ENCODE measurements around the gene TTC21B.
"Not testable (repeated sequence)": the region's sequence is repeated elsewhere in the genome, so short reads cannot be mapped to it uniquely, and the experiment has no call there.

TTC21B gene

GRCh38 chr2:165877565-165878550, 75.7 kb downstream of the TTC21B start:
- DNase-seq = no peak

- no peak for DNase-seq
Measured at GRCh38 chr2:165876712-165877111, 76.9 kb downstream of the TTC21B start.

DNA sequence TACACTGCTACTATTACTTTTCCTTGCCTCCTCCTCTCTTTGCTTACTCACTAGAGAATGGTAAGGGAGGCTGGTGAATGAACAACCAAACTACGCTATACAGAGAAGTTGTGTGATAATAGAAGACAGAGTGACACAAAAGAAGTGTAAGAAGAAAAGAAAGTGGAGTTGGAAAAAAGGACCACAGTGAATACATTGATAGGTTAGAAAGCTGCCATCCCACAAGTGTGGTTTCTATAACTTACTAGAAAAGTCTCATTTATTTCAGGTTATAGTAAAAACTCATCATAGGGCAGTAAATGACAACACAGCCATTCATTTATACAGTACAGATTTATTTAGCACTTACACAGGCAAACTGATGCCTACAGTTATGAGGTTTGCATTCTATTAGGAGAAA, 77.3 kb downstream of the TTC21B start:
- no peak for DNase-seq

DNA sequence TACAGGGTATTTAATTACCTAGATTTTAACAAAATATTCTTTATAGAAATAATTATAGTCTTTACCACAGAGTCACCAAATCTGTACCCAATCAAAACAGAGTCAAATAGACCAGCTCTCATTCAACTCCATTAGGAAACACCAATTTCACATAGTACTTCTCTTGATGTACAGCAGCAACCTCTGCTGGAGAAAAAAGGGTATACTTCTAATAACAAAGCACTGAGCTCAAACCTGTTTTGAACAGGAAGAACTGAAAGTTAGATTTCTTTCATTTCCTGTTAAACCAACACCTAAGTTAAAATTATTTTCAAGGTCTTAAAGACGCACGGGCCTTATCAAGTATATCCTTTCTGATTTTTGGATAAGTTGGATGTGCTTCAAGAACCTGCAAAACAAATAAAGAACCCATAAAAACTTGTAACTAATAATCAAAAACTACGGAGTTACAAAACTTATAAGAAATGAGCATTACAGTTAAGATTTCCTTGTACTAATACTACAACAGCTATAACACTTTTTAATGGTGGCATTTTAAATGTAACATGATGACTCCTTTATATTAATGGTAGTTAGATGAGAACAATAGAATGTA, 79.0 kb downstream of the TTC21B start:
- no peak for DNase-seq

DNA sequence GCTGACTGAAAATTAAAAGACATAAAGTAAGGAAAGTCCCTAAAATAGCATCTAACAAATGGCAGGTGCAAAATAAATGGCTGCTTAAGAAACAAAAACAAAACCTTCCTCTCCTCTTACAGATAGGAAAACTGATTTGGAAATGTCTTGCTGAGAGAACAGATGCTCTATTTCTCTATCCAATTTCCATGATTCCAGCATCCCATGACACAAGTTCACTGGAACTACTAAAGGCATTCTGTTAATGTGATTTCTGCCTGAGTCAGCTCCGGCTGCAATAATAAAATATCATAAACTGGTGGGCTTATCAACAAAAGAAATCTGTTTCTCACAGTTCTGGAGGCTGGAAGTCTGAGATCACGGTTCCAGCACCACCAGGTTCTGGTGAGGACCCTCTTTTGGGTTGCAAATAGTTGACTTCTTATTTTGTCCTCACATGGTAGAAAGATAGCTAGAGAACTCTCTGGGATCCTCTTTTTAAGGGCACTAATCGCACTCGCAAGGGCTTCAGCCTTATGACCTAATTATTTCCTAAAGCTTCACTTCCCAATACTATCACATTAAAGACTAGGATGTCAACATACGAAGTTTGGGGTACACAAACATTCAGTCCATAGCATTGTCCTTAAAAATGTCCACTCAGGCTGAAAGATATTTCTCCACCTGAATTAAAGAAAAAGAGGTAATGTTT, 81.3 kb downstream of the TTC21B start:
- no peak for DNase-seq

DNA sequence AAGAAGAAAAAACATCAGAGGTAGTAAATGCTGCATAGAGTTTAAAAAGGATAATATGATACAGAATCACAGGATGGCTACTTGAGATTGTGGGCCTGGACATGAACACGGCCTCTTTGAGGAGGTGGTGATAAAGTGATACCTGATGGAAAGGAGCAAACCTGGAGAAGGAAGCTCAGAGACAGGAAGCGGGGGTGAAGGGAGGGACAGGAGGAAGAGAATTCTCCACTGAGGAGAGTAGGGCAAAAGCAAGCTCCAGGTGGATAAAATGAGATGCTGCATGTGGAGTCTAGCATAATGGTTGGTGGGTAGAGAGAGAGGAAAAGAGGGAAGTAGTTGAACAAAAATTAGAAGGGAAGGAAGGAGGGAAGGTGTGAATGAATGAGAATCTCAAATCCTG, 82.6 kb downstream of the TTC21B start:
- no peak for DNase-seq

DNA sequence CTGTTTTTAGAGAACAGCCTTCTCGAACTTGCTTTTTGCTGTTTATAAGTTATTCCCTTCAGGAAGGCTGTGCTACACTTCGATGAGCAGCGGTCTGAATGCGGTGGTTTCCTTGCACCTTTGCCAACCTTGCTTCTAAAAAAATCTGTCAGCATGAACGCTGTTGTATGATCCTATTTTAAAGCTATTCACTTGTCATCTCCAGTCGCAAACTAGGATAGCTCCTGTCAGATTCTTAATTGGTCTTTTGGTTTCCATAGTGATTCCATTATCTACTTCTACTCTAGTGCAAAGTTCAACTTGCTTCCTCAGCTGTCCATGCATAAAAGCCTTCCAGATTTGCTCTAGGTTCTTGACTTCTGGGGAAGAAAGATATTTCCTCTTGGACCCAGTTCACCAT, 83.2 kb downstream of the TTC21B start:
- no peak for DNase-seq

- DNase-seq = no peak
Measured at GRCh38 chr2:165868211-165868610, 85.4 kb downstream of the TTC21B start.

DNA sequence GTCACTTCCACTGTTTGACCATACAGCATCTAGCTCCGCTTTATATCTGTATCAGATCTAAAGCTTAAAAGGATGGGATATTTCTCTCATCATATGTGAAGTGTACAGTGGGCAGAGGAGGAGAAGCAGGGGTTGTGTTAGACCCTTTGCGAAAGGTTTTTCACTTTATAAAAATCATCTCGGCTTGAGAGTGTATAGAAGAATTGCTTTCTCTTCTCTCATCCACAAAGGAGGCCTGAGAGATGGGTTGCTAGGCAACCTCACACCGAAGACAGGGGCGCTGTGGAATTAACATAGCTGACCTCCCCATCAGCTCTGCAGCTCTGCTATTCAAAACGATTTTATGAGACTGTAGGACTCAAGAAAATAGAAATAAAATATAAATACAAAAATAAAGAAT, 89.3 kb downstream of the TTC21B start:
- no peak for DNase-seq

GRCh38 chr2:165863810-165864261, 89.7 kb downstream of the TTC21B start:
- no peak for DNase-seq

DNA sequence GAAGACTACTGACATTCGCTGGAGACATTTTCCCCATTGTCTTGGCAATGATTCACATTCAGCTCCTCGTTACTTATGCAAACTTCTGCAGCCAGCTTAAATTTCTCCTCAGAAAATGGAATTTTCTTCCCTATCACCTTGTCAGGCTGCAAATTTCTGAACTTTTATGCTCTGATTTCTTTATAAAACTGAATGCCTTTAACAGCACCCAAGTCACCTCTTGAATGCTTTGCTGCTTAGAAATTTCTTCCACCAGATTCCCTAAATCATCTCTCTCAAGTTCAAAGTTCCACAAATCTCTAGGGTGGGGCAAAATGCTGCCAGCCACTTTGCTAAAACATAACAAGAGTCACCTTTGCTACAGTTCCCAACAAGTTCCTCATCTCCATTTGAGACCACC, 92.5 kb downstream of the TTC21B start:
- not testable (repeated sequence) for DNase-seq

- DNase-seq = not testable (repeated sequence)
Measured at GRCh38 chr2:165859723-165860122, 93.9 kb downstream of the TTC21B start.

- DNase-seq = no peak
Measured at GRCh38 chr2:165857876-165858275, 95.7 kb downstream of the TTC21B start.

GRCh38 chr2:165852394-165852793, 101.2 kb downstream of the TTC21B start:
- DNase-seq = no peak

DNA sequence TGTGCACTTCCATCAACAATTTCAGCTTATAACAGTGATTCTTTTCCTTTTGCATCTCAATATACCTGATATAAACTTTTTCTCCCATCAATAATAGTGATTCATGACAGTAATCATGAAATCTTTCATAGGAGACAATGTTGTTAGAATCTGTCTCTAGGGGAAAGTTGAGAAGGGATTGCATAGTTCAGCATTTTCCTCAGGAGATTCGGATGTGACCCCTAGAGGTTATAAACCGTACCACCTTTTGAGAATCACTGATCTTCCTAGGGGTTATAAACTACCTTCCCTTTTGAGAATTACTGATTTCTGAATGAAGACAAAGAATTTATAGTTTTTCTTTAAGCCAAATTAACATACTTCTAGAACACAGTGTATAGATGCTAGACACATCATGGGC, 106.6 kb downstream of the TTC21B start:
- DNase-seq = no peak

DNA sequence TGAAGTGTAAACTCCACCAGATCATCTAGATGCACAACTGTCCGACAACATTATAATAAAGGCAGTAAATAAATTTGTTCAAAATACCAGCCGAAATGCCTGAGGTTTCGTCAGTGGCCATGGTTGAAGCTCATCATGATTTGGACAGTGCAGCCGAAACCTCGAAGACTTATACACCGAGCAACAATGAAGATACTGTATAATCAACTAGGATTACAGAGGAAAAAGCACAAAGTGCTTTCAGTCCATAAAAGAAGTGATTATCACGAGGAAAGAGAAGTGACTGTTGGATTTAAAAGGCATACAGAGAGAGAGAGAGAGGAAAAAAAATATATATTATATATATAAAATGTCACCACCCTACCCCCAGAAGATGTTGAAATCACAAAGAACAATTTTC, 107.5 kb downstream of the TTC21B start:
- no peak for DNase-seq

DNA sequence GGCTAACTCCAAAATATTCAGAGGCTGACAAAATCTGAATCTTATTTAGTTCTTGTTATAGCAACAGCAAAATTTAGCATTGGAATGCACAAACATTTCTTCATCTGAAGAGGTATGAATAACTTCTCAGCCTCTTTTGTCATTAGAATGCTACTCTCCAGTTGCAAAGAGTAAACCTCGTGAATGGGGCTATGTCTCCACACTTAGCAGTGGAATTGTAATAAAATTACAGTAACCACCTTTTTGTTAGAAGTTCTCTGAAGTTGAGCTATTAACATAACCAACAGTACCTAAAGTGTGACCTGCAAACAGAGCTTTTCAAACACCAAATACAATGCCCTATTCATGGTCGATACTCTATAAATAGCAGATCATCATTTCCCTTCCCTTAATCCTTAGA, 109.4 kb downstream of the TTC21B start:
- no peak for DNase-seq

DNA sequence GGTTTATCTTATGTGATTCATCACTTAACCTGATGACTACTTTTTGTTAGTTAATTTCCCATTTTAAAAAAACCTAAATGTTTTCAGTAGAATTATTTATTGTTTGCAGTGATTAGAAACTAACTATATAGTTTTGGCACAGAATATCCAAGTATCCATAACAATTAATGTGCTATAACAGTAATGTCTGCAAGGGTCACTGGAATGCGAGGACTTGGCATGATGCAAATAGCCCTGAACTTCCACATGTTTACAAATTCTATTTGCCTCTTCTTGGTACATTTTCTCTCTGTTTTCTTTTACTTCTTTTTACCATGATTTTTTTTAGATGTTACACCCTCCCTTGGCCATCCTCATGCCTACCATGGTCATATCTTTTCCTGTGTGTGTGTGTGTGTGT, 110.2 kb downstream of the TTC21B start:
- no peak for DNase-seq

- no peak for DNase-seq
Measured at GRCh38 chr2:165840333-165840958, 113.1 kb downstream of the TTC21B start.

DNA sequence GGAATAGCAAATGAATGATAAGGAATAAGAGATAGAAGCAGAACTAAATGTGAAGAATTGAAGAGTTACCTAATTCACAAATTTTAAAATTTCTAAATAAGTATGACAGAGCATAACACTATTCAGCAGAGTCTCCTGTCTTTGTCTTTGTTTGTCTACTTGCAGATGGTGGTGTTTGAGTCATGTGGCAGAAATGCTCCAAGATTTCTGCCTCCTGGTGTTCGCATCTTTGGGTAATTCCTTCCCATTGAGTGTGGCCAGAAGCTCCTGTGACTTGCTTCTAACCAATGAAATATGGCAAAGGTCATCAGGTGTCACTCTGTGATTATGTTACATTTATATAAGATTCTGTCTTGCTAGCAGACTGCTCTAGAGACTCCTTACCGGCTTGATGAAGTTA, 114.0 kb downstream of the TTC21B start:
- no peak for DNase-seq

- no peak for DNase-seq
Measured at GRCh38 chr2:165837122-165837521, 116.5 kb downstream of the TTC21B start.

GRCh38 chr2:165835363-165835762, 118.2 kb downstream of the TTC21B start:
- no peak for DNase-seq

- DNase-seq = no peak
Measured at GRCh38 chr2:165833156-165833555, 120.4 kb downstream of the TTC21B start.
